HCT116 (cell line): ENCODE data around the gene PLPPR2. TPM values are rescaled to one million over a fixed set of nuclear protein-coding genes. Genes with fewer than 3 reads are reported as not detected.

Experiments
- CBX3 ChIP-seq: IDR thresholded peaks from 2 replicates; pipeline ENCODE4 v1.6.1; 2012; ENCODE audit warnings: low read depth
- CEBPB ChIP-seq: IDR thresholded peaks from 2 replicates; pipeline ENCODE4 v1.6.1; 2012; ENCODE audit warnings: low read depth
- ELF1 ChIP-seq: IDR thresholded peaks from 2 replicates; pipeline ENCODE4 v1.6.1; 2012; ENCODE audit warnings: low read depth, borderline replicate concordance
- EZH2 ChIP-seq: fragments of 200-600 bp; sonication (generic); IDR thresholded peaks from 2 replicates; pipeline ENCODE4 v1.6.1; 2017; ENCODE audit warnings: antibody characterized with exemption, mixed run types
- EZH2phosphoT487 ChIP-seq: fragments of 200-600 bp; IDR thresholded peaks from 2 replicates; pipeline ENCODE4 v1.6.1; 2018; ENCODE audit warnings: antibody characterized with exemption, borderline replicate concordance
- FOSL1 ChIP-seq: IDR thresholded peaks from 2 replicates; pipeline ENCODE4 v1.6.1; 2012; ENCODE audit warnings: low read depth
- JUND ChIP-seq: IDR thresholded peaks from 2 replicates; pipeline ENCODE4 v1.6.1; 2012
- RAD21 ChIP-seq: IDR thresholded peaks from 2 replicates; pipeline ENCODE4 v1.6.1; 2012; ENCODE audit warnings: low read depth, mild to moderate bottlenecking
- SP1 ChIP-seq: IDR thresholded peaks from 2 replicates; pipeline ENCODE4 v1.6.1; 2012; ENCODE audit warnings: low read depth
- SRF ChIP-seq: IDR thresholded peaks from 2 replicates; pipeline ENCODE4 v1.6.1; 2012; ENCODE audit warnings: low read depth
- YY1 ChIP-seq: IDR thresholded peaks from 2 replicates; pipeline ENCODE4 v1.6.1; 2011; ENCODE audit warnings: low read length, low read depth, moderate library complexity, mild to moderate bottlenecking; ENCODE audit not compliant: insufficient replicate concordance; ENCODE audit errors: extremely low read depth
- ZNF274 ChIP-seq: fragments of 200-500 bp; sonication (Bioruptor generic); IDR thresholded peaks from 2 replicates; pipeline ENCODE4 v1.6.1; 2014; ENCODE audit warnings: mild to moderate bottlenecking, low read depth, low read length, inconsistent platforms
- total RNA-seq: library from RNA; stranded (reverse); gene quantifications from one replicate; pipeline ENCODE4 v1.2.1, GENCODE V29; 2021; ENCODE audit not compliant: unreplicated experiment
- TF ChIP-seq, protein P1 (sequence below): IDR thresholded peaks from 2 replicates; pipeline ENCODE4 v1.6.1; 2012; ENCODE audit warnings: low read depth
- TF ChIP-seq, protein P2 (sequence below): IDR thresholded peaks from 2 replicates; pipeline ENCODE4 v1.6.1; 2012
- TF ChIP-seq, protein P3 (sequence below), 3 experiments: fragments of 200-600 bp in 1 of 3; sonication (generic) in 1 of 3; IDR thresholded peaks in 2 of 3; conservative IDR thresholded peaks in 1 of 3; 2 replicates each; pipeline ENCODE4 v1.5.1; 2012 to 2017; ENCODE audit warnings: low read depth in 2 of 3, low read length in 2 of 3, antibody characterized with exemption in 1 of 3, borderline replicate concordance in 1 of 3, control low read depth in 1 of 3, mild to moderate bottlenecking in 1 of 3, mixed read lengths in 1 of 3, mixed run types in 1 of 3, moderate library complexity in 1 of 3; ENCODE audit not compliant: insufficient read depth in 1 of 3

The PLPPR2 gene
- total RNA-seq, 1 experiment from 2014 or later, result 23.2 TPM

DNA sequence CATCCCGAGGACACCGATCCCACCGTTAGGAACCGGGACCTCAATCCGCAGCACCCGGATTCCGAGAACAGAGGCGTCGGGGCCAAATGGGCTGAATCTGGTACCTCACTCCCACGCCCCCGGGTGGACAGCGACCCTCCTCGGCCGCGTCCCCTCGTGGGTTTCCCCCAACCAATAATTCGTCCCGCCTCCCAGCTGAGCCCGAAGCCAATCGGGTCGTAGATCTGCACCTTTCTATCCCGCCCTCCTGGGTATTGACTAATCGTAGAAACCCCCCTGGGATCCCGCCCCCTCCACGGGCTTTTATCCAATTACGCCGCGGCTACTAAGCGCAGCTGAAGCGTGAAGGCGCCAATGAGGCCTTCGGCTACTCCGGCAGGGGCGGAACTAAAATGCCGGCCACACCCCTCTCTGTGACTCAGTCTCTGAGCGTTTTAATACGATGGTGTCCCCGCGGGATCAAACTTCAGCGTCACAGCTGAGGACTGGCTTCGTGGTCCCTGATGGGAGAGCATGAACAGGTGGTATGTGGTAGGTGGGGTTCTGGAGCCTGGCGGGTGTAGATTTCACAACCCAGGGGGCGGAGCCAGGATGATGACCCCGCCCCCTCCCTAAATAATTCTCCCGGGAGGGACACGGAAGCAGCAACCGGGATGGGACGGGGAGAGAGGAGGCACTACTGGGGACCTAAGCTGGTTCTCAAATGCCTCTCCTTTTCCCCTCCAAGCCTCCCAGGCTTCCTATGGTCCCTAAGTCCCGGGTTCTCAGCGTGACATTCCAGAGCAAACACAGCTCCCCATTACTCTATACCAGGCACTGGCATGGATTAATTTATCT, 8.9 kb upstream of the PLPPR2 start, which contains the start of the genes CCDC159 and TMEM205 (continued):
- TF ChIP-seq, protein P1, sequence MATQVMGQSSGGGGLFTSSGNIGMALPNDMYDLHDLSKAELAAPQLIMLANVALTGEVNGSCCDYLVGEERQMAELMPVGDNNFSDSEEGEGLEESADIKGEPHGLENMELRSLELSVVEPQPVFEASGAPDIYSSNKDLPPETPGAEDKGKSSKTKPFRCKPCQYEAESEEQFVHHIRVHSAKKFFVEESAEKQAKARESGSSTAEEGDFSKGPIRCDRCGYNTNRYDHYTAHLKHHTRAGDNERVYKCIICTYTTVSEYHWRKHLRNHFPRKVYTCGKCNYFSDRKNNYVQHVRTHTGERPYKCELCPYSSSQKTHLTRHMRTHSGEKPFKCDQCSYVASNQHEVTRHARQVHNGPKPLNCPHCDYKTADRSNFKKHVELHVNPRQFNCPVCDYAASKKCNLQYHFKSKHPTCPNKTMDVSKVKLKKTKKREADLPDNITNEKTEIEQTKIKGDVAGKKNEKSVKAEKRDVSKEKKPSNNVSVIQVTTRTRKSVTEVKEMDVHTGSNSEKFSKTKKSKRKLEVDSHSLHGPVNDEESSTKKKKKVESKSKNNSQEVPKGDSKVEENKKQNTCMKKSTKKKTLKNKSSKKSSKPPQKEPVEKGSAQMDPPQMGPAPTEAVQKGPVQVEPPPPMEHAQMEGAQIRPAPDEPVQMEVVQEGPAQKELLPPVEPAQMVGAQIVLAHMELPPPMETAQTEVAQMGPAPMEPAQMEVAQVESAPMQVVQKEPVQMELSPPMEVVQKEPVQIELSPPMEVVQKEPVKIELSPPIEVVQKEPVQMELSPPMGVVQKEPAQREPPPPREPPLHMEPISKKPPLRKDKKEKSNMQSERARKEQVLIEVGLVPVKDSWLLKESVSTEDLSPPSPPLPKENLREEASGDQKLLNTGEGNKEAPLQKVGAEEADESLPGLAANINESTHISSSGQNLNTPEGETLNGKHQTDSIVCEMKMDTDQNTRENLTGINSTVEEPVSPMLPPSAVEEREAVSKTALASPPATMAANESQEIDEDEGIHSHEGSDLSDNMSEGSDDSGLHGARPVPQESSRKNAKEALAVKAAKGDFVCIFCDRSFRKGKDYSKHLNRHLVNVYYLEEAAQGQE, result no peak
- TF ChIP-seq JUND (no peak; the same call in 1 of the 2 replicates), ELF1 (no peak; the same call in 1 of the 2 replicates), ZNF274 (no peak), YY1 (peak; percentile 82), RAD21 (no peak), SRF (no peak), EZH2 (no peak), EZH2phosphoT487 (no peak), CBX3 (0 out of 2 replicates have a peak, but pooled peaks have one; percentile 41), FOSL1 (no peak; the same call in none of the 2 replicates), SP1 (peak; percentile 93), CEBPB (peak; percentile 98)
- TF ChIP-seq, protein P2, sequence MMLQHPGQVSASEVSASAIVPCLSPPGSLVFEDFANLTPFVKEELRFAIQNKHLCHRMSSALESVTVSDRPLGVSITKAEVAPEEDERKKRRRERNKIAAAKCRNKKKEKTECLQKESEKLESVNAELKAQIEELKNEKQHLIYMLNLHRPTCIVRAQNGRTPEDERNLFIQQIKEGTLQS, result no peak
- TF ChIP-seq, protein P3, sequence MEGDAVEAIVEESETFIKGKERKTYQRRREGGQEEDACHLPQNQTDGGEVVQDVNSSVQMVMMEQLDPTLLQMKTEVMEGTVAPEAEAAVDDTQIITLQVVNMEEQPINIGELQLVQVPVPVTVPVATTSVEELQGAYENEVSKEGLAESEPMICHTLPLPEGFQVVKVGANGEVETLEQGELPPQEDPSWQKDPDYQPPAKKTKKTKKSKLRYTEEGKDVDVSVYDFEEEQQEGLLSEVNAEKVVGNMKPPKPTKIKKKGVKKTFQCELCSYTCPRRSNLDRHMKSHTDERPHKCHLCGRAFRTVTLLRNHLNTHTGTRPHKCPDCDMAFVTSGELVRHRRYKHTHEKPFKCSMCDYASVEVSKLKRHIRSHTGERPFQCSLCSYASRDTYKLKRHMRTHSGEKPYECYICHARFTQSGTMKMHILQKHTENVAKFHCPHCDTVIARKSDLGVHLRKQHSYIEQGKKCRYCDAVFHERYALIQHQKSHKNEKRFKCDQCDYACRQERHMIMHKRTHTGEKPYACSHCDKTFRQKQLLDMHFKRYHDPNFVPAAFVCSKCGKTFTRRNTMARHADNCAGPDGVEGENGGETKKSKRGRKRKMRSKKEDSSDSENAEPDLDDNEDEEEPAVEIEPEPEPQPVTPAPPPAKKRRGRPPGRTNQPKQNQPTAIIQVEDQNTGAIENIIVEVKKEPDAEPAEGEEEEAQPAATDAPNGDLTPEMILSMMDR (IDR thresholded peaks at IDR 0.05 in 2 of 3, conservative IDR thresholded peaks at IDR 0.05 in 1 of 3; ENCODE audit: borderline replicate concordance in 1 of 3, insufficient read depth in 1 of 3, low read depth in 2 of 3, low read length in 2 of 3), result no peak
